TTC549 (cell line): ENCODE results near the gene GBX2.

ENCODE experiments used
- FAIRE-seq: peaks from 2 replicates; lab custom pipeline; 2012; peaks lifted over from hg19 to GRCh38; lab: Jason Lieb, UNC

Gene GBX2

GRCh38 chr2:236167297-236168109 is 683 bp downstream of the GBX2 start:
- no peak for FAIRE-seq

GRCh38 chr2:236166796-236167296 is 1.3 kb downstream of the GBX2 start:
- no peak for FAIRE-seq

- FAIRE-seq, result no peak
Observed at GRCh38 chr2:236165842-236166795, 2.1 kb downstream of the GBX2 start.

DNA sequence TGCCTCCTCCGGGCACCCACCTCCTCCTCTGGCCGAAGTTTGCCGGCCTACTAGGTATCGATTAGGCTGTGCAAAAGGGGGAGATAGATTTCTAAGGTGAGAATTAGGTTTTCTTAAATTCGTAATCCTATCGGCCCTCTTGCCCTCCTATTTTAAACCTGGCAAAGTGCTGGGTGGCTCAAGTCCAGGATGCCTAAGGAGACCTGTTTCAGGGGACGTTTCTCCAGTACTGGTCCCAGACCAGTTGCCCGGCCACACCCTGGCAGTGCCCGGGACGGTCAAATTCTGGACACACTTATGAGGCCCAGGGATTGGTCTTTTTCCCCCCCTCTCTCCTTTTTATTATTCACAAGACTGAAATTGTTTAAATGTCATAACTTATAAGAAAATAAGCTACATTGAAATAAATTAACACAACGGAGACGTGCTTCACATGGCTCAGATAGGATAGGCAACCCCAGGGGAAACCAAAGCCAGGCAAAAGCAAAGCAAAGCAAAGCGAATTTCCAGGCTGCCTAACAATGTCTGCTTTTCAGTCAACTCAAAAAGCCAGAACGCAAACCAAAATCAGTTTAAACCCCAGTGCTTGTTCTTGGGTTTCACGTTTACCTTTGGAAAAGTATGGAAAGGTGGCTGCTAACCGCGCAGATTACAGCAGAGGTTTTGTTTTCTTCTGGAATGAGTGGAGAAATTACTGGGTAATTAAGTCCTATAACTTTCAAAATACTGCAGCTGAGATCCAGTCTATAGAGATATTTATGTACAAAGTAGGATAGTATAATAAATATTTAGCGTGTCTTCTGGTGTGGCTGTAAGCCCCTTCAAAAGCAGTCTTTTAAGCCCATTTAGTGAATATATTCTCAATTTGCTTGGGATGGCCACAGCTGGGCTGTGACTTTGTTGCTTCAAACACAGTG is 3.0 kb downstream of the GBX2 start:
- no peak for FAIRE-seq

DNA sequence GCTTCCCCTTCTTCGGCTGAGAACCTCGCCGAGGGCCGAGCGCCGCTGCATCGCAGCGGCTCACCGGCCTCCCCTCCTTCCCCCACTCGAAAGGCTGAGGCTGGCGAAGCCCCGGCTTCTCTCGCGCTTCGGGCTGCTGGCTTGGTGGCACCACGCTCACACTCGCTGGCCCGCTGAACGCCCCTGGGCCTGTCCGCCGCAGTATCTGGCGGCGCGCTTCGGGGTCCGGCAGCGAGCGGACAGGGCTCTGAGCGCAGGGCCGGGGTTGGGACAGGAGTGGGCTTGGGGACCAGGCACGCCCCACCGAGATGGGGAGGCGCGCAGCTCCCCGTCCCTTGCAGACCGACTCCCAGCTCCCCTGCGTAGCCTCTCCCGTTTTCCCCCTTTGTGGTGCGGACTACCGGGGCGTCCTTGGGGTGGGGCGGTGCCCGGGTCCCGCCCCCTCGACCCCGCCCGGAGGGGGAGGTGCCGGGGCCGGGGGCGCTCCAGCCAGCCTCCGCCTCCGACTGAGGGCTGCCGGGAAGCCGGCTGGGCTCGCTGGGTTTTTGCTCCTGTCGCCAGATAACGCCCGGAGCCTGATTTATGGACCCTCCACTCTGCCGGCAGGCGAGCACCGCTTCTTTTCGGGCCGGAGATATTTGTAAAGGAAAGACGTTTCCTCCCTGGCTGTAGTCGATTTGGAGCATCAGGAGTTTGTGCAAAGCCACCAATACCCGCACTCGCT is 3.8 kb downstream of the GBX2 start:
- FAIRE-seq, result no peak

DNA sequence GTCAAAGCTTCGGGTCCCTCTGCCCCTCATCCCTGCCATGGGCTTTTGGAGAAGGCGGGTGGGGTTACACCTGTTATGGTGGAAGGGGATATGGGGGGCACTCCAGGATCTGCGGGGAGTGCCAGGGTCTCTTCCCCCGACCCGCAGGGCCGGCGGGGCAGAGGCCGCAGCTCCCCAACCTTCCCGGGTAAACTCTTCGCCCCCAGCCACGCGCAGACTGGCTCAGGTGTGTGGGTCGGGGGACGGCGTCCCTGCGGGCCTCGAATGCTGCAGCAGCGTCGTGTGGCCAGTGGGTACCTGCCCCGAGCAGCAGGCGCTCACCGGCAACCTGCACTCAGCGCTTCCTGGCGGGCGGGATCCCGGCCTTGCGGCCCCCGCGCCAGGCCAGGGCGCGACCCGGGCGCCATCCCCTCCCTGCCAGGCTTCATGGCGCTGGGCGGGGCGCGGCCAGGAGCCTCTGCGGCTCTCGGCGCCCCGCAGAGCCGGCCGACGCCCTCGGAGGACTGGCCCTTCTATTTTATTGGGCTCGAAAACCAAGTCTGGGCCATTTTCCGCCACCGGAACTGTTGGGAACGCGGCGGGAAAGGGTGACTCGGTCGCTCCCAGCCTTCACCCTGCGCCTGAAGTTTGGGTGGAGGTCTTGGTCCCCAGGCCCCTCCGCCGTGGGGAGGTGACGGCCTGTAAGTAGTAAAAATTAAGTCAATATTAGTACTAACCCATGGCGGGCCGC is 4.5 kb downstream of the GBX2 start:
- no peak for FAIRE-seq

GRCh38 chr2:236162882-236163470 is 5.2 kb downstream of the GBX2 start:
- no peak for FAIRE-seq

DNA sequence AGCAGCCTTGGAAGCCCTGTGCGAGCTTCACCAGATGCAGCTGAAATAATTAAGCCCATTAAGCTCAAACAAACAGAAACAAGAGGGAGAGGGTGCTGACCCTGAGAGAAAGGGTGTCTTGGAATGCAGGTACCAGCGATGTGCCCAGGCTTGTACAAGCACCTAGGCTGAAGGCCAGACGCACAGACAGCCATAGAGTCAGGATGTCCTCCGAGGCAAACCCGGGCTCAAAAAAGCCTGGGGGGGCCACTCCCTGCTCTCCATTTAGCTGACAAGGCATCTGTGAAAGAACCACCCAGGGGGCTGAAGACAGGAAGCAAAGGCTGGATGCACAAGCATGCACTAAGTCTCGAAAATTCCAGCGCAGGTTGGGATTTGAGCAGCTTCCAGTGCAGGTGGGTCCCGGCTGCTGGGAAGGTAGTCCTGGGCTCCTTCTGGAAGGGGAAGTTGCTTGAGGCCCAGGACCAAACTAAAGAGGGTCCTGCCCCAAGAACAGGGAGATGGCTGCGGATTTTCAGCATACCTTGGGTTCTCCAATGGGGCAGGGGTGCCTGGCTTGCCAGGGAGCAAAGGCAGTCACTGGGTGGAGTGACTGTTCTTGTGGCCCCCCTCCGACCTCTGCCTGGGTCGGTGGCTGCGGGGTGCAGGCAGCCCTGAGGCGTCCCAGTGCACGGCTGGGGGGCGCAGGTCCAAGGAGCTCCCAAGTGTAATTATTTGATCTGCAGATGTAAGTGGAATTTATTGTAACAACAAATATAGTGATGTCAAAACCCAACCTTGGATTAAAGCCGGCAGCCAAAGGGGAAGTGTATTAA is 5.9 kb downstream of the GBX2 start:
- FAIRE-seq, result no peak

DNA sequence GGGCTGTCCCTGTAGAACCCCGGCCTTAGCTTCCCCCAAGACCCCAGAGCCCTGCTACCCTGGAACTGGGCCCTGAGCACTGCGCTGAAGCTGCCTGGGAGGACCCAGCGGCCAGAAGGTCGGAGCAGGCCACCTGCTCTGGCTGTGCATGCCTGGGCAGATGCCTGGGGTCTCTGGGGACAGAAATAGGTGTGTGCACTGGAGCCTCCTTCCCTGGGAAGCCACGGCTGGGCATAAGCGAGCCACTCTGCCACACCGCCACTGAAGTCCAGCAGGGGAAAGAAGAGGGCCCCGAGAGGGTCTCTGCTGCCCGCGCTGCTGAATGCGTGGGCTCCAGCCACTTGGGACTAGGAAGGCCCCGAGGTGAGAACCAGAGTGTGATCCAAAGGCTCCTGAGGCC is 6.7 kb downstream of the GBX2 start:
- FAIRE-seq, result no peak

DNA sequence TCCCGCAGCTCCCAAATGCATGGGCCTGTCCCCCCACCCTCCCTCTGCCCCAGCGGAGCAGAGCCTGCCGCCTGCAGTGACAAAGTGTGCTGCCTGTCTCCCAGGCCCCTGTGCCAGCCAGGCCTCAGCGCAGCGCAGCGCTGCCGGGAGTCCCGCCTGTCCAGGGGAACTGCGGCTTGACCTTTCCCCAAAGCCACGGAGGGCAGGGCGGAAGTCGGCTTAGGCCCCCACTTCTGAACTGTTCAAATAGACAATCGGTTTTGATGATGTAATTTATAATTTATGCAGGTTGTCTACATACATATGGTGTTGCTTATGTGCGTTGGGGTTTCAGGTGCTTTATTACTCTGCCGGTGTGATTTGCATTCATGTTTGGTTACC is 7.1 kb downstream of the GBX2 start:
- no peak for FAIRE-seq

DNA sequence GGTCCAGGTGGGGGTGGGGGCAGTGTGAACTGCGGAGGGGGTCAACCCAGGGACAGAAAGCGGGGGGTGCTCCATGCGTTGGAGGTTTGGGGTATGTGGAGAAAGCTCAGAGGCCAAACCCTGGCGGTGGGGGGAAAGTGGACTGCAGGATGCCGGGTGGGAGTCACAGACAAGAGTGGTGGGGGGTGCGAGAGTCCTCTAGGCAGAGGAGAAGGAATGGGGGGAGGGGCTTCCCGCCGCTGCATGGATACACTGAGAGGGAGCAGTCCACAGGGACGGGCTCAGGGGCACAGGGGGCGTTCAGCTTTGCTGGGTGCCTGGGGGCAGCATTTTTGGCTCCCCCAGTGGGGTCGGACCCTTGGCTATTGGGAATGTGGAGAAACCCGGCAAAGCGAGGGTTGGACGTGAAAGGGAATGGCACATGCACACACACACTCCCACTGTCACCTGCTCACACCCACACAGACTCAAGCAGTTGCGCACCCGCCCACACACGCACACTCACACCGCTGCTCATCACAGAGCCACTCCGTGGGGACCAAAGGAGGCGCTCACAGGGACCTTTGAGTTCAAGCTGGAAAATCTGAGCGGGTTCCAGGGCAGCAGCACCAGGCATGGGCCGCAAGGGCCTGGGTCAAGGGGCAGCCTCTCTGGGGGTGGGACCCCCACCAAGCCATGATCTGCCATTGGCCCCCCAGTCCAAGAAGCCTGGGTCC is 7.7 kb downstream of the GBX2 start:
- no peak for FAIRE-seq

- no peak for FAIRE-seq
Observed at GRCh38 chr2:236159778-236160170, 8.4 kb downstream of the GBX2 start.

DNA sequence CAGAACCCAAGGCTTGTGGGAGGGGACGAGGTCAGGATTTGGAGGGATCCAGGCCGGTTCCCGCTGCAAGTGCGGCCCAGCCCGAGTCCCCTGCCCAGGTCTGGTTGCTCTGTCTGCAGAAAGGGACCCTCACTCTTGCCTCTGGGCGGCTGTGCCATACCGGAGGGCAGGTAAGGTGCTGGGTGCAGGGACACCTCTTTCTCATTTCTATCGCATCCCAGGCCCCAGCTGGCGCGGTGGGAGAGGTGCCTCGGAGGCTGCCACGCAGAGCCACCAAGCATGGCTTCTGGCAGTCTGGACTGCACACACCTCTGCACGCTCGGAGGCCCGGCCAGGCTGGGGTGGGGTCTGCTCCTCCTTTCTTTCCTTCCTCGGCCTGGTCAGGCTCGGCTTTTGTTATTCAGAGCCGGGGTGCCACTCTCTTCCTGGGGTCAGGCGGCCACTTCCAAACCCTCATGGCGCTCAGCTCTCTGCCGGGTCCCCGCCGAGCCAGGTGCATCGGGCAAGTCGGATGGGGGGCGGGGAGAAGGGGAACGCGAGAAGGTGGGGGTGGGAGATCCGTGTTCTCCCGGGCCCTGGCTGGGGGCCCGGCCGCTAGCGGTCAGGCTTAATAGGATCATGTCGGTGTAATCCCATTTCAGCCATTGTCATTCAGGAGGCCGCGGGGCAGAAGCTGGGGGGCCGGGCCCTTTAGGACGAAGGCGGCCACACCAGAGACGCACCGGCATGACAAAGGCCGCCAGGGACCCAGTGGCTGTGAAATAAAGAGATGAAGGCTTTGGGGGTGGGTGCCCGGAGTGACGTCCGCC is 9.0 kb downstream of the GBX2 start:
- no peak for FAIRE-seq

DNA sequence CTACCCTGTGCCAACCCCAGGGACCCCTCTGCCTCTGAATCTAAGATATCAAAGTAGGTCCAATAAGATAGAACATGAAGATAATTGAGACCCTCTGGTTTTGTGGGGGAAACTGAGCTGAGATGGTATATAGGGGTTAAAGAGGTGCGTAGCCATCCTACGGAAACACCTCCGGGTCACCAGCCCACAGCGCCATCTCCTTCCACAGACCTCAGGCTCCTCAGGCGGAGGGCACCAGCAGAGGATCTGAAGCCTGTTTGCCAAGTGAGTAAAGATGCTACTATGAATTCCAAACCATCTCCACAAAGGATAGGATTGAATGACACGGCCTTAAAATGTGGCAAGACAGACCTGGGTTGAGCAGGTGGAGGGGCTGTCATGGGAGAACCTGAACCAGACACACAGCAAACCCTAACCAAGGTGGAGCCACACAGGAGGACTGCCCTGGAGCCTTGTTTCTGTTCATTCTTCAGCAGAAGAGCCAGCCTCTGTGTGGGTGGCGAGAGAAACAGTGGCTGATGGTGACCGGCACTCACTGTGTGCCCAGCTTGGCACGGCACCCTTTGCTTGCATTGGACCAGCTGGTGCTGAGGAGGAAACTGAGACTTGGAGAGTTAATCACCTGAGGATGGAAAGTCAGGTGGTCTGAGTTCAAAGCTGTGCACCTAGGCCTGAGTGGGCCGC is 10.2 kb downstream of the GBX2 start:
- FAIRE-seq, result no peak

- FAIRE-seq, result no peak
Observed at GRCh38 chr2:236157366-236157765, 10.8 kb downstream of the GBX2 start.

DNA sequence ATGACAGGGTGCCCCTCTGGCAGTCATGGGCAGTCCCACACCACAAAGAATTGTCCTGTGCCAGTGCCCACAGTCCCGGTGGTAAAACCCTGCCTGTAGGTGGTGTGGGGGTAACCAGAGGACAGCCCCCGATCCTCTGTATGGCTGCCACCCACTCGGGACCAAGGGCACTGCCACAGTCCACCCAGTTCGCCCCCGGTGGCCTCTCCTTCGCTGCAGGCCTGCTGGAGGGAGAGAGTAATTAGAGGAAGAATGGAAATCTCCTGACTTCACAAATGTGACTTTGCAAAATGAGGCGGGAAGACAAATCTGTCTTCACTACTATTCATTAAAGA is 11.4 kb downstream of the GBX2 start:
- FAIRE-seq, result no peak

- no peak for FAIRE-seq
Observed at GRCh38 chr2:236156095-236156859, 11.9 kb downstream of the GBX2 start.
